ENCODE measurements around the gene SLC25A24.

DNA sequence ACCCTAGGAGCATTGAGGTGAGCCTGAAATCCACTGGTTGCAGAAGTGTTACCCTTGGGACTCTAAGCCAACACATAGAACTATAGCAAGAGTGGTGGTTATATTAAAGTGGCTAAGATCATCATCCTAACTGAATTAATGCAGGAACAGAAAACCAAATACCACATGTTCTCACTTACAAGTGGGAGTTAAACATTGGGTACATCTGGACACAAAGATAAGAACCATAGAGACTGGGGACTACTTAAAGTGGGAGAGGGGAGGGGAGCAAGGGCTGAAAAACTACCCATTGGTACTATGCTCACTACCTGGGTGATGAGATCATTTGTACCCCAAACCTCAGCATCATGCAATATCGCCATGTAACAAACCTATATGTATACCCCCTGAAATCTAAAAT lies 100.0 kb downstream of the SLC25A24 start:
- TF ChIP-seq, protein P1, sequence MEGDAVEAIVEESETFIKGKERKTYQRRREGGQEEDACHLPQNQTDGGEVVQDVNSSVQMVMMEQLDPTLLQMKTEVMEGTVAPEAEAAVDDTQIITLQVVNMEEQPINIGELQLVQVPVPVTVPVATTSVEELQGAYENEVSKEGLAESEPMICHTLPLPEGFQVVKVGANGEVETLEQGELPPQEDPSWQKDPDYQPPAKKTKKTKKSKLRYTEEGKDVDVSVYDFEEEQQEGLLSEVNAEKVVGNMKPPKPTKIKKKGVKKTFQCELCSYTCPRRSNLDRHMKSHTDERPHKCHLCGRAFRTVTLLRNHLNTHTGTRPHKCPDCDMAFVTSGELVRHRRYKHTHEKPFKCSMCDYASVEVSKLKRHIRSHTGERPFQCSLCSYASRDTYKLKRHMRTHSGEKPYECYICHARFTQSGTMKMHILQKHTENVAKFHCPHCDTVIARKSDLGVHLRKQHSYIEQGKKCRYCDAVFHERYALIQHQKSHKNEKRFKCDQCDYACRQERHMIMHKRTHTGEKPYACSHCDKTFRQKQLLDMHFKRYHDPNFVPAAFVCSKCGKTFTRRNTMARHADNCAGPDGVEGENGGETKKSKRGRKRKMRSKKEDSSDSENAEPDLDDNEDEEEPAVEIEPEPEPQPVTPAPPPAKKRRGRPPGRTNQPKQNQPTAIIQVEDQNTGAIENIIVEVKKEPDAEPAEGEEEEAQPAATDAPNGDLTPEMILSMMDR (IDR thresholded peaks at IDR 0.05), result no peak
- TF ChIP-seq POLR2A (IDR thresholded peaks at IDR 0.05), result no peak
